Measurements from ENCODE around the gene ATP2C1. TPM values are rescaled to one million over a fixed set of nuclear protein-coding genes. Genes with fewer than 3 reads are reported as not detected.

Gene ATP2C1
- total and polyA plus RNA-seq, 2 of the 4 experiments (the other 2 are of a cell fraction): 41.4 to 50.2 TPM

GRCh38 chr3:130865489-130865888 is 28.4 kb upstream of the ATP2C1 start:
- H3K4me3 ChIP-seq (ENCODE audit: insufficient read depth, low read depth, low read length): no peak overlapping the region

More at GRCh38 chr3:130865489-130865888, 28.4 kb upstream of the ATP2C1 start:
- ChIA-PET CTCF (no interaction called here), POLR2A (ENCODE audit: unreplicated experiment) (no interaction called here)
- no peak overlapping the region for H2BK120ac ChIP-seq (ENCODE audit: low read depth, low read length)
- ATAC-seq (ENCODE audit: low read depth) (no peak), DNase-seq (no peak)
- H3K36me3 ChIP-seq (ENCODE audit: control insufficient read depth, insufficient read depth, low read length): no peaks in the 10 kb centered on the region
- no peak overlapping the region for H2AK5ac ChIP-seq (ENCODE audit: low read depth, low read length)
- no peak overlapping the region for H2AK9ac ChIP-seq (replicated peaks; ENCODE audit: low read depth, low read length, poor library complexity)
- in situ Hi-C loops (cut with MboI; ENCODE audit: low sequenced_read_pairs): no loop called here
- H2BK5ac ChIP-seq (ENCODE audit: low read depth, low read length, poor library complexity, severe bottlenecking): no peak overlapping the region
- TF ChIP-seq NFE2L2 (IDR thresholded peaks at IDR 0.05; ENCODE audit: low read depth, low read length): no peak
- TF ChIP-seq, protein P1, sequence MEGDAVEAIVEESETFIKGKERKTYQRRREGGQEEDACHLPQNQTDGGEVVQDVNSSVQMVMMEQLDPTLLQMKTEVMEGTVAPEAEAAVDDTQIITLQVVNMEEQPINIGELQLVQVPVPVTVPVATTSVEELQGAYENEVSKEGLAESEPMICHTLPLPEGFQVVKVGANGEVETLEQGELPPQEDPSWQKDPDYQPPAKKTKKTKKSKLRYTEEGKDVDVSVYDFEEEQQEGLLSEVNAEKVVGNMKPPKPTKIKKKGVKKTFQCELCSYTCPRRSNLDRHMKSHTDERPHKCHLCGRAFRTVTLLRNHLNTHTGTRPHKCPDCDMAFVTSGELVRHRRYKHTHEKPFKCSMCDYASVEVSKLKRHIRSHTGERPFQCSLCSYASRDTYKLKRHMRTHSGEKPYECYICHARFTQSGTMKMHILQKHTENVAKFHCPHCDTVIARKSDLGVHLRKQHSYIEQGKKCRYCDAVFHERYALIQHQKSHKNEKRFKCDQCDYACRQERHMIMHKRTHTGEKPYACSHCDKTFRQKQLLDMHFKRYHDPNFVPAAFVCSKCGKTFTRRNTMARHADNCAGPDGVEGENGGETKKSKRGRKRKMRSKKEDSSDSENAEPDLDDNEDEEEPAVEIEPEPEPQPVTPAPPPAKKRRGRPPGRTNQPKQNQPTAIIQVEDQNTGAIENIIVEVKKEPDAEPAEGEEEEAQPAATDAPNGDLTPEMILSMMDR (conservative IDR thresholded peaks at IDR 0.05; ENCODE audit: low read depth, low read length): no peak
- no peak for TF ChIP-seq CHD1 (IDR thresholded peaks at IDR 0.05; ENCODE audit: low read depth, low read length)
- no peak for TF ChIP-seq USF2 (IDR thresholded peaks at IDR 0.05; ENCODE audit: low read depth, low read length)
- no peak for TF ChIP-seq POLR2A (IDR thresholded peaks at IDR 0.05; ENCODE audit: low read depth, low read length)
- TF ChIP-seq CEBPB (IDR thresholded peaks at IDR 0.05; ENCODE audit: low read depth, low read length): no peak
- no peak for TF ChIP-seq SMC3 (IDR thresholded peaks at IDR 0.05; ENCODE audit: low read depth, low read length)
- no peak for TF ChIP-seq MAFK (IDR thresholded peaks at IDR 0.05; ENCODE audit: low read depth, low read length)
- TF ChIP-seq RAD21 (IDR thresholded peaks at IDR 0.05; ENCODE audit: low read length): no peak
- TF ChIP-seq MAZ (IDR thresholded peaks at IDR 0.05; ENCODE audit: borderline replicate concordance, low read depth, low read length): no peak
- TF ChIP-seq, protein P2, sequence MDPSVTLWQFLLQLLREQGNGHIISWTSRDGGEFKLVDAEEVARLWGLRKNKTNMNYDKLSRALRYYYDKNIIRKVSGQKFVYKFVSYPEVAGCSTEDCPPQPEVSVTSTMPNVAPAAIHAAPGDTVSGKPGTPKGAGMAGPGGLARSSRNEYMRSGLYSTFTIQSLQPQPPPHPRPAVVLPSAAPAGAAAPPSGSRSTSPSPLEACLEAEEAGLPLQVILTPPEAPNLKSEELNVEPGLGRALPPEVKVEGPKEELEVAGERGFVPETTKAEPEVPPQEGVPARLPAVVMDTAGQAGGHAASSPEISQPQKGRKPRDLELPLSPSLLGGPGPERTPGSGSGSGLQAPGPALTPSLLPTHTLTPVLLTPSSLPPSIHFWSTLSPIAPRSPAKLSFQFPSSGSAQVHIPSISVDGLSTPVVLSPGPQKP (IDR thresholded peaks at IDR 0.05; ENCODE audit: borderline replicate concordance, low read depth, low read length): no peak
- no peak for TF ChIP-seq RFX5 (IDR thresholded peaks at IDR 0.05; ENCODE audit: low read depth, low read length)
- no peak for TF ChIP-seq MXI1 (IDR thresholded peaks at IDR 0.05; ENCODE audit: borderline replicate concordance, low read depth, low read length)
- no peak for TF ChIP-seq RCOR1 (IDR thresholded peaks at IDR 0.05; ENCODE audit: insufficient replicate concordance, low read length)
- TF ChIP-seq FOS (IDR thresholded peaks at IDR 0.05; ENCODE audit: low read depth, low read length): no peak
- TF ChIP-seq BHLHE40 (IDR thresholded peaks at IDR 0.05; ENCODE audit: low read depth, low read length): no peak
- H3K27me3 ChIP-seq (ENCODE audit: control insufficient read depth, insufficient read depth, low read length): no peaks in the 10 kb centered on the region
- no peak overlapping the region for H3K56ac ChIP-seq (ENCODE audit: extremely low read depth, insufficient read depth, low read length)
- no peak overlapping the region for H3K9ac ChIP-seq (ENCODE audit: low read depth, low read length)
- H4K8ac ChIP-seq (ENCODE audit: low read depth in 2 of 2, low read length in 2 of 2): no peak overlapping the region
- H3K4me1 ChIP-seq (ENCODE audit: control insufficient read depth, insufficient read depth, low read length): no peaks in the 10 kb centered on the region
- no peak overlapping the region for H4K5ac ChIP-seq (ENCODE audit: low read depth, low read length)
- no CpG with 5 or more reads among the region's 2 CpGs for WGBS, 2 experiments (ENCODE audit: extremely low coverage in 2 of 2, insufficient read length in 1 of 2)
- no peaks in the 10 kb centered on the region for H3K79me1 ChIP-seq (ENCODE audit: low read depth in 1 of 2, low read length in 2 of 2)
- H2AFZ ChIP-seq (replicated peaks; ENCODE audit: low read length, poor library complexity): no peak overlapping the region
- H3K27ac ChIP-seq (ENCODE audit: insufficient read depth, low read length): no peak overlapping the region
- no peak overlapping the region for H3K4ac ChIP-seq (ENCODE audit: low read depth, low read length)
- H3K9me1 ChIP-seq (ENCODE audit: insufficient read depth, low read length): no peaks in the 10 kb centered on the region
- no peak overlapping the region for H3K18ac ChIP-seq (ENCODE audit: low read depth, low read length)
- no peak overlapping the region for H2BK15ac ChIP-seq (ENCODE audit: low read depth, low read length)
- no peak overlapping the region for H3K14ac ChIP-seq (replicated peaks; ENCODE audit: low read depth, low read length)
- dilution Hi-C loops (cut with HindIII; ENCODE audit: low sequenced_read_pairs, unreplicated experiment): no loop called here
- H4K20me1 ChIP-seq (ENCODE audit: insufficient read depth, low read length): no peaks in the 10 kb centered on the region
- no peak overlapping the region for H3K23ac ChIP-seq (ENCODE audit: low read depth, low read length)
- no peak overlapping the region for H4K91ac ChIP-seq (ENCODE audit: insufficient read depth, low read depth, low read length)
- intact Hi-C loops (cut with micrococcal nuclease): no loop called here
- no peak overlapping the region for H3K4me2 ChIP-seq (ENCODE audit: low read depth, low read length)
- no peaks in the 10 kb centered on the region for H3K9me3 ChIP-seq (ENCODE audit: control insufficient read depth, insufficient read depth, low read length)
- no peak overlapping the region for H2BK20ac ChIP-seq (ENCODE audit: low read depth, low read length)
- BruUV-seq (replicated peaks): no TSS peak

All from IMR-90 (cell line).